ENCODE results near the gene PTGS1. TPM values are rescaled to one million over a fixed set of nuclear protein-coding genes. Genes with fewer than 3 reads are reported as not detected.

PTGS1 gene
- total and polyA plus RNA-seq, 2 of the 13 experiments (the other 11 are each of a cell fraction or from before 2014, with no cell fraction given): 0.07 to 0.08 TPM

- intact Hi-C loops (cut with micrococcal nuclease; ENCODE audit: unreplicated experiment): no loop called here
- H3K27ac ChIP-seq (ENCODE audit: extremely low read length, insufficient read depth, low read length): no peak overlapping the region
- ChIA-PET POLR2A (no interaction called here), CTCF (ENCODE audit: low intra/inter-chr PET ratio, low total read pairs) (no interaction called here)
- no peaks in the 10 kb centered on the region for H3K4me1 ChIP-seq (ENCODE audit: insufficient read depth, low read length)
- no peak for ATAC-seq
- H2AFZ ChIP-seq (ENCODE audit: low read length): no peak overlapping the region
- H3K4me2 ChIP-seq (ENCODE audit: low read depth, low read length): no peak overlapping the region
- H3K79me2 ChIP-seq (ENCODE audit: insufficient read depth, low read length): no peaks in the 10 kb centered on the region
- TF ChIP-seq ZNF709 (CRISPR knock-in tag; IDR thresholded peaks at IDR 0.05) (no peak), HMGA1 (CRISPR knock-in tag; conservative IDR thresholded peaks at IDR 0.05) (no peak), IRF2 (CRISPR knock-in tag; IDR thresholded peaks at IDR 0.05) (no peak), JUNB (CRISPR knock-in tag; IDR thresholded peaks at IDR 0.05; ENCODE audit: borderline replicate concordance) (no peak), SP2 (CRISPR knock-in tag; IDR thresholded peaks at IDR 0.05) (no peak), TEAD2 (CRISPR knock-in tag; IDR thresholded peaks at IDR 0.05) (no peak), ZEB1 (IDR thresholded peaks at IDR 0.05; ENCODE audit: insufficient replicate concordance, low read depth) (no peak), SMAD3 (CRISPR knock-in tag; IDR thresholded peaks at IDR 0.05) (no peak)
- TF ChIP-seq, protein P1, sequence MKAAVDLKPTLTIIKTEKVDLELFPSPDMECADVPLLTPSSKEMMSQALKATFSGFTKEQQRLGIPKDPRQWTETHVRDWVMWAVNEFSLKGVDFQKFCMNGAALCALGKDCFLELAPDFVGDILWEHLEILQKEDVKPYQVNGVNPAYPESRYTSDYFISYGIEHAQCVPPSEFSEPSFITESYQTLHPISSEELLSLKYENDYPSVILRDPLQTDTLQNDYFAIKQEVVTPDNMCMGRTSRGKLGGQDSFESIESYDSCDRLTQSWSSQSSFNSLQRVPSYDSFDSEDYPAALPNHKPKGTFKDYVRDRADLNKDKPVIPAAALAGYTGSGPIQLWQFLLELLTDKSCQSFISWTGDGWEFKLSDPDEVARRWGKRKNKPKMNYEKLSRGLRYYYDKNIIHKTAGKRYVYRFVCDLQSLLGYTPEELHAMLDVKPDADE (CRISPR knock-in tag; IDR thresholded peaks at IDR 0.05): no peak
- TF ChIP-seq, protein P2, sequence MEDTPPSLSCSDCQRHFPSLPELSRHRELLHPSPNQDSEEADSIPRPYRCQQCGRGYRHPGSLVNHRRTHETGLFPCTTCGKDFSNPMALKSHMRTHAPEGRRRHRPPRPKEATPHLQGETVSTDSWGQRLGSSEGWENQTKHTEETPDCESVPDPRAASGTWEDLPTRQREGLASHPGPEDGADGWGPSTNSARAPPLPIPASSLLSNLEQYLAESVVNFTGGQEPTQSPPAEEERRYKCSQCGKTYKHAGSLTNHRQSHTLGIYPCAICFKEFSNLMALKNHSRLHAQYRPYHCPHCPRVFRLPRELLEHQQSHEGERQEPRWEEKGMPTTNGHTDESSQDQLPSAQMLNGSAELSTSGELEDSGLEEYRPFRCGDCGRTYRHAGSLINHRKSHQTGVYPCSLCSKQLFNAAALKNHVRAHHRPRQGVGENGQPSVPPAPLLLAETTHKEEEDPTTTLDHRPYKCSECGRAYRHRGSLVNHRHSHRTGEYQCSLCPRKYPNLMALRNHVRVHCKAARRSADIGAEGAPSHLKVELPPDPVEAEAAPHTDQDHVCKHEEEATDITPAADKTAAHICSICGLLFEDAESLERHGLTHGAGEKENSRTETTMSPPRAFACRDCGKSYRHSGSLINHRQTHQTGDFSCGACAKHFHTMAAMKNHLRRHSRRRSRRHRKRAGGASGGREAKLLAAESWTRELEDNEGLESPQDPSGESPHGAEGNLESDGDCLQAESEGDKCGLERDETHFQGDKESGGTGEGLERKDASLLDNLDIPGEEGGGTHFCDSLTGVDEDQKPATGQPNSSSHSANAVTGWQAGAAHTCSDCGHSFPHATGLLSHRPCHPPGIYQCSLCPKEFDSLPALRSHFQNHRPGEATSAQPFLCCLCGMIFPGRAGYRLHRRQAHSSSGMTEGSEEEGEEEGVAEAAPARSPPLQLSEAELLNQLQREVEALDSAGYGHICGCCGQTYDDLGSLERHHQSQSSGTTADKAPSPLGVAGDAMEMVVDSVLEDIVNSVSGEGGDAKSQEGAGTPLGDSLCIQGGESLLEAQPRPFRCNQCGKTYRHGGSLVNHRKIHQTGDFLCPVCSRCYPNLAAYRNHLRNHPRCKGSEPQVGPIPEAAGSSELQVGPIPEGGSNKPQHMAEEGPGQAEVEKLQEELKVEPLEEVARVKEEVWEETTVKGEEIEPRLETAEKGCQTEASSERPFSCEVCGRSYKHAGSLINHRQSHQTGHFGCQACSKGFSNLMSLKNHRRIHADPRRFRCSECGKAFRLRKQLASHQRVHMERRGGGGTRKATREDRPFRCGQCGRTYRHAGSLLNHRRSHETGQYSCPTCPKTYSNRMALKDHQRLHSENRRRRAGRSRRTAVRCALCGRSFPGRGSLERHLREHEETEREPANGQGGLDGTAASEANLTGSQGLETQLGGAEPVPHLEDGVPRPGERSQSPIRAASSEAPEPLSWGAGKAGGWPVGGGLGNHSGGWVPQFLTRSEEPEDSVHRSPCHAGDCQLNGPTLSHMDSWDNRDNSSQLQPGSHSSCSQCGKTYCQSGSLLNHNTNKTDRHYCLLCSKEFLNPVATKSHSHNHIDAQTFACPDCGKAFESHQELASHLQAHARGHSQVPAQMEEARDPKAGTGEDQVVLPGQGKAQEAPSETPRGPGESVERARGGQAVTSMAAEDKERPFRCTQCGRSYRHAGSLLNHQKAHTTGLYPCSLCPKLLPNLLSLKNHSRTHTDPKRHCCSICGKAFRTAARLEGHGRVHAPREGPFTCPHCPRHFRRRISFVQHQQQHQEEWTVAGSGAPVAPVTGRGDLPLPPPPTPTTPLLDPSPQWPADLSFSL (CRISPR knock-in tag; IDR thresholded peaks at IDR 0.05): no peak
- no peaks in the 10 kb centered on the region for H3K9me3 ChIP-seq (ENCODE audit: low read length)
- FAIRE-seq: no peak
- no peaks in the 10 kb centered on the region for H3K36me3 ChIP-seq (replicated peaks in 1 of 2; ENCODE audit: control insufficient read depth in 1 of 2, insufficient read depth in 2 of 2, low read length in 2 of 2)
- no CpG with 5 or more reads among the region's 3 CpGs for WGBS (ENCODE audit: low lambda C conversion rate)
- BruUV-seq (replicated peaks): no TSS peak
- H4K20me1 ChIP-seq (ENCODE audit: insufficient read depth, low read length): no peaks in the 10 kb centered on the region
- no peak overlapping the region for H3K4me3 ChIP-seq (replicated peaks in 1 of 3; ENCODE audit: insufficient read depth in 1 of 3, low read depth in 2 of 3, low read length in 3 of 3)
- H3K27me3 ChIP-seq (ENCODE audit: control insufficient read depth in 1 of 2, insufficient read depth in 2 of 2, low read length in 2 of 2): no peaks in the 10 kb centered on the region; a peak in 1 of 5 replicates
- H3K9ac ChIP-seq (ENCODE audit: insufficient read depth, low read depth, low read length): no peak overlapping the region
- DNase-seq (ENCODE audit: low spot score): no peak
- in situ Hi-C loops (cut with HindIII; ENCODE audit: extremely low pct_ligation_motif_present, low pct_unique_long_range_greater_than_20kb): no loop called here
Measured at GRCh38 chr9:122398371-122398924, 27.6 kb downstream of the PTGS1 start.

Measured in HepG2 (cell line).